ENCODE measurements around the gene DRD1. TPM values are rescaled to one million over a fixed set of nuclear protein-coding genes. Genes with fewer than 3 reads are reported as not detected.
A peak's percentile ranks its signal among the peaks of the same experiment; 100 is the strongest.

The DRD1 gene
- total RNA-seq, 1 donor from 2014 or later: 0.87 TPM

- TF ChIP-seq CTCF (conservative IDR thresholded peaks at IDR 0.05): no peak
- DNase-seq (ENCODE audit: extremely low spot score, unreplicated experiment): no peak
- Mint-ChIP-seq H3K9me3 (no peaks in the 10 kb centered on the region), H3K27me3 (peaks cover 14% of the 10 kb centered on the region), H3K4me1 (ENCODE audit: unreplicated experiment) (peaks cover 19% of the 10 kb centered on the region), H3K36me3 (no peaks in the 10 kb centered on the region), H3K27ac (no peak overlapping the region), H3K4me3 (no peak overlapping the region)
Observed at GRCh38 chr5:175467983-175468690, 24.2 kb upstream of the DRD1 start.

DNA sequence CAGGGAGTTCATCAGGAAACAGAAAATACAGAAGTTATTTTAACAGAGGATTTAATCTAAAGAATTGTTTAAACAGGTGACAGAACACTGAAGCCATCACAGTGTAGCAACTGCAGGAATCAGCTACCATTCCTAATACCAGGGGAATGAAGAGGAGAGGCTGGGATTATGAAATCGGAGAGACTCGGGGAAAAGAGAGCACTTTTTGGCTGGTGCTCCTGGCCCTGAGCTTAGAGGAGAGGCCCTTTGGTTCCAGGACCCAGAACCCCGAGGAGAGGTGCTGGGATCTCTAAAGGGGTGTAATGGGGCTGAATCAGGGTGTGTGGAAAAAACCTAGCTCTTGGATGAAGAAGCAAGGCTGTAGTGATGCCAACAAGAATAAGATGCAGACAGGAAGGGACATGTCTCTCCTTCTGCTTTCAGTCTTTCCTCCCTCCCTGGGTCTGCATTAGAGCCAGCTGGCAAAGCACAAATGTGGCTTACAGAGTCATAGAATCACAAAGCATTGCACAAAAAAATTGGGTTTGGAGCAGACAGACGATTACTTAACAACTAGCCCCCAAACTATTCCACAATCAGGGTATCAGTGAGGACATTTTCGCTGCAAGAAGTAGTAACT lies 22.8 kb upstream of the DRD1 start:
- no peak for TF ChIP-seq CTCF (conservative IDR thresholded peaks at IDR 0.05)
- Mint-ChIP-seq H3K27ac (no peak overlapping the region), H3K36me3 (no peaks in the 10 kb centered on the region), H3K27me3 (peaks cover 17% of the 10 kb centered on the region), H3K4me3 (no peak overlapping the region), H3K4me1 (ENCODE audit: unreplicated experiment) (peaks cover 19% of the 10 kb centered on the region), H3K9me3 (no peaks in the 10 kb centered on the region)
- no peak for DNase-seq (ENCODE audit: extremely low spot score, unreplicated experiment)

GRCh38 chr5:175465282-175465681 lies 21.3 kb upstream of the DRD1 start:
- no peak for DNase-seq (ENCODE audit: extremely low spot score, unreplicated experiment)
- TF ChIP-seq CTCF (conservative IDR thresholded peaks at IDR 0.05): no peak
- Mint-ChIP-seq H3K27me3 (peaks cover 17% of the 10 kb centered on the region), H3K4me1 (ENCODE audit: unreplicated experiment) (peaks cover 13% of the 10 kb centered on the region), H3K36me3 (no peaks in the 10 kb centered on the region), H3K9me3 (no peaks in the 10 kb centered on the region), H3K4me3 (no peak overlapping the region), H3K27ac (no peak overlapping the region)

GRCh38 chr5:175464942-175465233 lies 20.9 kb upstream of the DRD1 start:
- no peaks in the 10 kb centered on the region for H3K36me3 Mint-ChIP-seq
- no peak for TF ChIP-seq CTCF (conservative IDR thresholded peaks at IDR 0.05)
- H3K27ac Mint-ChIP-seq: no peak overlapping the region
- peaks cover 17% of the 10 kb centered on the region for H3K27me3 Mint-ChIP-seq
- no peaks in the 10 kb centered on the region for H3K9me3 Mint-ChIP-seq
- no peak overlapping the region for H3K4me3 Mint-ChIP-seq
- no peak for DNase-seq (ENCODE audit: extremely low spot score, unreplicated experiment)
- peaks cover 12% of the 10 kb centered on the region for H3K4me1 Mint-ChIP-seq (ENCODE audit: unreplicated experiment)

- no peak overlapping the region for H3K4me3 Mint-ChIP-seq
- H3K36me3 Mint-ChIP-seq: no peaks in the 10 kb centered on the region
- peak; percentile 81 for TF ChIP-seq CTCF (conservative IDR thresholded peaks at IDR 0.05)
- no peak for DNase-seq (ENCODE audit: extremely low spot score, unreplicated experiment)
- peaks cover 17% of the 10 kb centered on the region for H3K27me3 Mint-ChIP-seq
- peaks cover 12% of the 10 kb centered on the region for H3K4me1 Mint-ChIP-seq (ENCODE audit: unreplicated experiment)
- H3K9me3 Mint-ChIP-seq: no peaks in the 10 kb centered on the region
- H3K27ac Mint-ChIP-seq: no peak overlapping the region
Observed at GRCh38 chr5:175464074-175464941, 20.3 kb upstream of the DRD1 start.

Data from type B pancreatic cell (in vitro differentiated cells).